Measurements from ENCODE around the gene NEK2.
"Not testable (repeated sequence)": the region's sequence is repeated elsewhere in the genome, so short reads cannot be mapped to it uniquely, and the experiment has no call there.

The NEK2 gene

DNA sequence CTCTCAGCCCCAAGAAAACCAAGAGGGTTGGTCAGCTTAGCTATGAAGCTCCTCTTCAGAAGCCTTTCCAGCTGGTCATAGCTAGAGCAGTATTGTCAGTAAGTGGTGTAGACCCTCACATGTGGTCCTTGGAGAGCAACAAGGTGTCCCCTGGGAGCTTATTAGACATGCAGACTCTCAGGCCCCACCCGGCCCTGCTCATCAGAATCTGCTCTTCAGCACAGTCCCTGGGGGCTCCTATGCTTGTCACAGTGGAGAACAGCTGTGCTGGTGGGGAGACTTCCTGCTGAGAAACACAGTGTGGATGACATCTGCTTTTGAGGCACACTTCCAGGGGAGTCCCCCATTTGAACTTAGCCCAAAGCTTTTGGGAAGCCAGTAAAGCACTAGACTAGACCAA, 21.9 kb upstream of the NEK2 start:
- DNase-seq (ENCODE audit: low spot score) = peak; percentile 56
- in situ Hi-C loops (cut with MboI; ENCODE audit: low pct_unique_long_range_greater_than_20kb, low sequenced_read_pairs, unreplicated experiment) = loop anchor here (25.0 kb wide), 1 partner anchor 665 kb away; no protein-coding TSS in a partner anchor

DNA sequence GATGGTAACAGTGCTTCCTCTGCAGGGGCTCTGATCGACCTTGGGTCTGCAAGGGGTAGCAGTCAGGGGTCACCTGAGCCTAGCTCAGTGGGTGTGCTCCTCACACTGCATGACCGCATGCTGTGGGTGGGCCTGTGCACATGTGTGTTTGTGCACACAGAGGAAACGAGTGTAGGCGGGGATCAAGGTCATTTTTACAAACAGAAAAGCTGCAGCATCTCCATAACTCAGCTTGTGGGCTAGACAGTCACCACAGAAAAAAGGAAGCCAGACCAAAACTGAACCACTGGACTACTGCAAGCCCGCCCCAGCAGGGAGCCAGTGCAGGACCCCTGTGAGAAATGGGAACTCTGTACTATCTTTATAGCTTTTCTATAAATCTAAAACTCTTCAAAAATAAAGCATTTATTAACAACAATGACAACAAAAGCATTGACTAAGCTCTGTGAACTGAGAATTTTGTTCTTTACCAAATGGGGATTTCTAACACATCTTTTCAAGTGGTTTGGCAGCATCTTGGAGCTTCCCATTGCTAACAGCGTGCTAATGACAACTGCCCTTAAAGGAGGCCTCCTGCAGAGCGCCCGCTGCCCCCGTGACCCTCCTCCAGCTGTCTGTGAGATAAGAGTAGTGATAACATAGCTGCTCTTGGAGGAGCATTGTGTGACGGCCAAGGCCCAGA, 19.9 kb upstream of the NEK2 start:
- in situ Hi-C loops (cut with MboI; ENCODE audit: low pct_unique_long_range_greater_than_20kb, low sequenced_read_pairs, unreplicated experiment) = loop anchor here (25.0 kb wide), 1 partner anchor 667 kb away; no protein-coding TSS in a partner anchor
- TF ChIP-seq, protein P1, sequence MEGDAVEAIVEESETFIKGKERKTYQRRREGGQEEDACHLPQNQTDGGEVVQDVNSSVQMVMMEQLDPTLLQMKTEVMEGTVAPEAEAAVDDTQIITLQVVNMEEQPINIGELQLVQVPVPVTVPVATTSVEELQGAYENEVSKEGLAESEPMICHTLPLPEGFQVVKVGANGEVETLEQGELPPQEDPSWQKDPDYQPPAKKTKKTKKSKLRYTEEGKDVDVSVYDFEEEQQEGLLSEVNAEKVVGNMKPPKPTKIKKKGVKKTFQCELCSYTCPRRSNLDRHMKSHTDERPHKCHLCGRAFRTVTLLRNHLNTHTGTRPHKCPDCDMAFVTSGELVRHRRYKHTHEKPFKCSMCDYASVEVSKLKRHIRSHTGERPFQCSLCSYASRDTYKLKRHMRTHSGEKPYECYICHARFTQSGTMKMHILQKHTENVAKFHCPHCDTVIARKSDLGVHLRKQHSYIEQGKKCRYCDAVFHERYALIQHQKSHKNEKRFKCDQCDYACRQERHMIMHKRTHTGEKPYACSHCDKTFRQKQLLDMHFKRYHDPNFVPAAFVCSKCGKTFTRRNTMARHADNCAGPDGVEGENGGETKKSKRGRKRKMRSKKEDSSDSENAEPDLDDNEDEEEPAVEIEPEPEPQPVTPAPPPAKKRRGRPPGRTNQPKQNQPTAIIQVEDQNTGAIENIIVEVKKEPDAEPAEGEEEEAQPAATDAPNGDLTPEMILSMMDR (IDR thresholded peaks at IDR 0.05; ENCODE audit: extremely low read depth, insufficient read depth, missing control alignments) = no peak
- DNase-seq (ENCODE audit: low spot score) = peak; percentile 58

More for the DNA sequence above, 21.9 kb upstream of the NEK2 start:
- TF ChIP-seq, protein P1 (IDR thresholded peaks at IDR 0.05; ENCODE audit: extremely low read depth, insufficient read depth, missing control alignments) = no peak

DNA sequence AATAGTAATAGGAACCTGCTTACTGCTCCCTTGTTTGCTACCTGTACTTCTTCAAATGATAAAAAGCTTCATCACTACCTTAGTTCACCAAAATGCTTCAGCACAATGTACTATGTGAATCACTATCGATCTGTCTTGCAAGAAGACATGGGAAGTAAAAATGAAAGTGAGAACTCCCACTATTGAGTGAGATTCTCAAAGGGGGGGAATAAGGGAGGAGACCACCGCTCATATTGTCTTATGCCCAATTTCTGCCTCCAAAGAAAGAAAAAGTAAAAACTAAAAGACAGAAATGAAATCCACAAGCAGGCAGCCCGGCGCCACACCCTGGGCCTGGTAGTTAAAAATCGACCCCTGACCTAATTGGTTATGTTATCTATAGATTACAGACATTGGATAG, 18.5 kb upstream of the NEK2 start:
- DNase-seq (ENCODE audit: low spot score) = not testable (repeated sequence)
- in situ Hi-C loops (cut with MboI; ENCODE audit: low pct_unique_long_range_greater_than_20kb, low sequenced_read_pairs, unreplicated experiment) = loop anchor here (25.0 kb wide), 1 partner anchor 668 kb away; no protein-coding TSS in a partner anchor

DNA sequence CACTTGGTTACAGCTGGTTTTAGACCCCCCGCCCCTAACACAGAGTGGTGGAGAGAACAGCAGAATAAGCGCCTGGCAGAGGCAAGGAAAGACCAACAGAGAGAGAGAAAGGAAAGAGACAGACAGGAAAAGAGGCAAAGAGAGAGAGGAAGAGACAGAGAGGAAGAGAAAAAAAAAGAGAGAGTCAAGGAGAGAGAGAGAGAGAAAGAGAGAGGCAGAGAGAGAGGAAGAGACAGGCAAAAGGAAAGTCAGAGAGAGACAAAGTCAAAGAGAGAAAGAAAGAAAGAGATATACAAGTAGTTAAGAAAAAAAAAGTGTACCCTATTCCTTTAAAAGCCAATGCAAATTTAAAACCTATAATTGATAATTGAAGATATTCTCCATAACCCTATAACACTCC, 13.0 kb upstream of the NEK2 start:
- TF ChIP-seq, protein P1 (IDR thresholded peaks at IDR 0.05; ENCODE audit: extremely low read depth, insufficient read depth, missing control alignments) = no peak
- in situ Hi-C loops (cut with MboI; ENCODE audit: low pct_unique_long_range_greater_than_20kb, low sequenced_read_pairs, unreplicated experiment) = loop anchor here (10.0 to 25.0 kb wide), 2 partner anchors 346 to 674 kb away; partner anchors contain the start of genes DTL and INTS7

DNA sequence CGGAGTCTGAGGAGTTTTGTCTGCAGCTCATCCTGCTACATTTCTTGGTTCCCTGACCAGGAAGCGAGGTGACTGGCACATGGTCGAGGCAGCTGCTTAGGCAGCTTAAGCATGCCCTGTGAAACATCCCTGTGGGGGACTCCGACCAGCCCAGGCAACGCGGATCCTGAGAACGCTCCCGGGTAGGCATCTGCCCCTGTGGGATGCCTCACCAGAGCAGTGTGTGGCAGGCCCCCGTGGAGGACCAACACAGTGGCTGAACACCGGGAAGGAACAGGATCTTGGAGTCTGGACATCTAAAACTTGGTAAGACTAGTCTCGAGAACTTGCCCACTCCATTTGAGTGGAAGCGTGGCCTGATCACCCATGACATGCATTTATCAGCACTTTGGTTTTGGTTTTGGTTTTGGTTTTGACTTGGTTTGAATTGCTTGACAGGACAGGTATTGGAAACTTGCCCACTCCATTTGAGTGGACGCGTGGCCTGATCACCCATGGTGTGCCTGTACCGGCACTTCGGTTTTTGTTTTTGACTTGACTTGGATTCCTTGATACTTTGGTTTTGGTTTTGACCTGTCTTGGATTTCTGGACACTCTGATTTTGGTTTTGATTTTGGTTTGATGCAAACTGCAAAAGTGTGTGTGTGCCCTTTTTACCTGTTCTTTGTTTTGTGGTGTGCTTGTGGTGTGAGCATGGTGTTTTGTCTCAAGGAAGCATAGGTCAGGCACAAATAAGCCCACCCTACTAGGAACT, 12.2 kb upstream of the NEK2 start:
- in situ Hi-C loops (cut with MboI; ENCODE audit: low pct_unique_long_range_greater_than_20kb, low sequenced_read_pairs, unreplicated experiment) = loop anchor here (10.0 to 25.0 kb wide), 2 partner anchors 347 to 675 kb away; partner anchors contain the start of genes DTL and INTS7
- DNase-seq (ENCODE audit: low spot score) = no peak
- TF ChIP-seq, protein P1 (IDR thresholded peaks at IDR 0.05; ENCODE audit: extremely low read depth, insufficient read depth, missing control alignments) = no peak

More for the DNA sequence above, 13.0 kb upstream of the NEK2 start:
- no peak for DNase-seq (ENCODE audit: low spot score)

DNA sequence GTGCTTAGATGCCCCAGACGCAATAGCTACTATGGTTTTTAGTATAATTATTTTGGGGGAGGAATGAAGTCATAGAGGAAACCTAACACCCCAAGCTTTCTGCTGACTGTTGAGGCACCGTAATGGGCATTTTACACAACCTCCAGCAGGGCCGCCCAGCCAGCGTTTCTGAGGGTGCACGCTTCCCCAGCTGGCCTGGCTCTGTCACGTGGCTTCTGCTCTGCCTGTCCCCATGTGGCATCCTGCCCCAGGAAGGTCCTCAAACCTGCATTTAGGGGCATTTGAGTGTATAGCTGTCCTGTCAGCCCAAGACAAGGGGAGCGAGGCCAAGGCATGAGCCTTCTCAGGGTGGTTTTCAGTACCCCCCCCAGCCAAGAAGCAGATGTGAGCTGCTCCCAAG, 10.4 kb upstream of the NEK2 start:
- in situ Hi-C loops (cut with MboI; ENCODE audit: low pct_unique_long_range_greater_than_20kb, low sequenced_read_pairs, unreplicated experiment) = loop anchor here (10.0 to 25.0 kb wide), 2 partner anchors 349 to 676 kb away; partner anchors contain the start of genes DTL and INTS7
- TF ChIP-seq, protein P1 (IDR thresholded peaks at IDR 0.05; ENCODE audit: extremely low read depth, insufficient read depth, missing control alignments) = no peak
- DNase-seq (ENCODE audit: low spot score) = no peak
